CD14-positive monocyte (primary cell): ENCODE data around the gene DRAP1. TPM values are rescaled to one million over a fixed set of nuclear protein-coding genes. Genes with fewer than 3 reads are reported as not detected.
A peak's percentile ranks its signal among the peaks of the same experiment; 100 is the strongest.

Experiments
- DNase-seq, 3 donors: peaks; one replicate each; pipeline ENCODE4 v3.0.0-alpha.2; 2011 to 2022
- H2AFZ ChIP-seq: 2 replicates; pipeline ENCODE4 v1.6.0; 2012; ENCODE audit warnings: mild to moderate bottlenecking, low read depth, low read length, inconsistent platforms; ENCODE audit not compliant: insufficient read depth, poor library complexity, severe bottlenecking
- H3K27ac ChIP-seq, 2 donors: 1 replicate in 1 of 2; 2 replicates in 1 of 2; pipeline ENCODE4 v1.5.1; 2012 to 2013; ENCODE audit warnings: low read length in 2 of 2, control low read depth in 1 of 2, inconsistent platforms in 1 of 2, low read depth in 1 of 2, mild to moderate bottlenecking in 1 of 2
- H3K27me3 ChIP-seq, 2 donors: one replicate each; pipeline versions ENCODE4 v1.6.0 to v1.6.1; 2011 to 2013; ENCODE audit warnings: low read length in 2 of 2; ENCODE audit not compliant: control insufficient read depth in 2 of 2, insufficient read depth in 2 of 2
- H3K36me3 ChIP-seq, 2 donors: replicated peaks in 1 of 2; 1 replicate in 1 of 2; 2 replicates in 1 of 2; pipeline versions ENCODE4 v1.5.1 to v1.6.1; 2012 to 2013; ENCODE audit warnings: low read length in 2 of 2, control low read depth in 1 of 2, inconsistent platforms in 1 of 2, mild to moderate bottlenecking in 1 of 2; ENCODE audit not compliant: insufficient read depth in 2 of 2, control insufficient read depth in 1 of 2
- H3K4me1 ChIP-seq, 2 donors: 1 replicate in 1 of 2; 2 replicates in 1 of 2; pipeline versions ENCODE4 v1.5.1 to v1.6.1; 2012 to 2013; ENCODE audit warnings: low read length in 2 of 2, control low read depth in 1 of 2, inconsistent platforms in 1 of 2, mild to moderate bottlenecking in 1 of 2, moderate library complexity in 1 of 2; ENCODE audit not compliant: insufficient read depth in 2 of 2, control insufficient read depth in 1 of 2
- H3K4me2 ChIP-seq: replicated peaks from 2 replicates; pipeline ENCODE3; 2012; ENCODE audit warnings: low read length, moderate library complexity, mild to moderate bottlenecking; ENCODE audit not compliant: poor library complexity, severe bottlenecking; ENCODE audit errors: extremely low read depth
- H3K4me3 ChIP-seq, 3 experiments: fragments of 200-600 bp in 1 of 3; sonication (generic) in 1 of 3; replicated peaks in 1 of 3; 1 replicate in 2 of 3; 2 replicates in 1 of 3; pipeline ENCODE4 v1.5.1; 2011 to 2013; ENCODE audit warnings: low read length in 3 of 3, mild to moderate bottlenecking in 3 of 3, control low read depth in 2 of 3, low read depth in 2 of 3, inconsistent platforms in 1 of 3, moderate library complexity in 1 of 3
- H3K79me2 ChIP-seq: 2 replicates; pipeline ENCODE4 v1.6.0; 2012; ENCODE audit warnings: mild to moderate bottlenecking, control low read depth, inconsistent platforms, low read length, moderate library complexity; ENCODE audit not compliant: insufficient read depth
- H3K9ac ChIP-seq: 2 replicates; pipeline ENCODE4 v1.6.0; 2017; ENCODE audit warnings: low read length, mild to moderate bottlenecking; ENCODE audit not compliant: insufficient read depth, poor library complexity, severe bottlenecking
- H3K9me3 ChIP-seq, 2 donors: replicated peaks in 1 of 2; 1 replicate in 1 of 2; 2 replicates in 1 of 2; pipeline versions ENCODE4 v1.5.1 to v1.6.1; 2012 to 2013; ENCODE audit warnings: low read length in 2 of 2, control low read depth in 1 of 2; ENCODE audit not compliant: control insufficient read depth in 1 of 2, insufficient read depth in 1 of 2
- H4K20me1 ChIP-seq: 2 replicates; pipeline ENCODE4 v1.6.0; 2012; ENCODE audit warnings: mild to moderate bottlenecking, low read length, control low read depth, moderate library complexity; ENCODE audit not compliant: insufficient read depth
- H3K27ac Mint-ChIP-seq, 7 donors: one replicate each; pipeline ENCODE4 v1.8.0; 2020; ENCODE audit warnings: mild to moderate bottlenecking in 7 of 7, mixed read lengths in 7 of 7, moderate library complexity in 6 of 7, inconsistent platforms in 2 of 7
- H3K27me3 Mint-ChIP-seq, 3 donors: one replicate each; pipeline ENCODE4 v1.8.0; 2021 to 2022; ENCODE audit warnings: low read depth in 3 of 3, mild to moderate bottlenecking in 3 of 3, mixed read lengths in 3 of 3, moderate library complexity in 3 of 3, inconsistent platforms in 1 of 3
- H3K36me3 Mint-ChIP-seq, 2 donors: one replicate each; pipeline ENCODE4 v1.8.0; 2020; ENCODE audit warnings: mixed read lengths in 2 of 2, inconsistent platforms in 1 of 2, mild to moderate bottlenecking in 1 of 2
- H3K4me1 Mint-ChIP-seq: one replicate; pipeline ENCODE4 v1.8.0; 2020; ENCODE audit warnings: mild to moderate bottlenecking, mixed read lengths
- H3K4me3 Mint-ChIP-seq, 2 donors: one replicate each; pipeline ENCODE4 v1.8.0; 2020; ENCODE audit warnings: mild to moderate bottlenecking in 2 of 2, mixed read lengths in 2 of 2, moderate library complexity in 1 of 2
- H3K9me3 Mint-ChIP-seq, 7 donors: one replicate each; pipeline ENCODE4 v1.8.0; 2020 to 2022; ENCODE audit warnings: mixed read lengths in 7 of 7, mild to moderate bottlenecking in 6 of 7, moderate library complexity in 6 of 7, inconsistent platforms in 2 of 7
- WGBS: methylation state at CpG from one replicate; pipeline ENCODE4 v1.1.5; 2013; ENCODE audit warnings: missing lambda C conversion rate; ENCODE audit not compliant: insufficient coverage; 5-methylcytosine and 5-hydroxymethylcytosine counted together
- intact Hi-C, 2 donors: fragments of 100-400 bp; cut with micrococcal nuclease; formaldehyde crosslinking; loops; one replicate each; pipeline versions ENCODE4 v1.15.0 to v1.15.1; 2023
- polyA plus RNA-seq, 3 donors: library from polyadenylated mRNA; depleted of rRNA in 1 of 3; unstranded in 2 of 3; stranded (reverse) in 1 of 3; fragments of 300-500 nt in 2 of 3; fragments of >200 nt in 1 of 3; fragmentation: Illumina TruSeq in 2 of 3; gene quantifications; 1 replicate in 2 of 3; 2 replicates in 1 of 3; pipeline ENCODE4 v1.2.3, GENCODE V29; 2012 to 2021
- TF ChIP-seq, protein P1 (sequence below): fragments of 200-600 bp; IDR thresholded peaks from one replicate; pipeline ENCODE4 v1.8.0; 2022; ENCODE audit warnings: antibody characterized with exemption, mild to moderate bottlenecking

DRAP1 gene
- polyA plus RNA-seq, 3 donors, result 68.3 to 97.2 (median 72.1) TPM

DNA sequence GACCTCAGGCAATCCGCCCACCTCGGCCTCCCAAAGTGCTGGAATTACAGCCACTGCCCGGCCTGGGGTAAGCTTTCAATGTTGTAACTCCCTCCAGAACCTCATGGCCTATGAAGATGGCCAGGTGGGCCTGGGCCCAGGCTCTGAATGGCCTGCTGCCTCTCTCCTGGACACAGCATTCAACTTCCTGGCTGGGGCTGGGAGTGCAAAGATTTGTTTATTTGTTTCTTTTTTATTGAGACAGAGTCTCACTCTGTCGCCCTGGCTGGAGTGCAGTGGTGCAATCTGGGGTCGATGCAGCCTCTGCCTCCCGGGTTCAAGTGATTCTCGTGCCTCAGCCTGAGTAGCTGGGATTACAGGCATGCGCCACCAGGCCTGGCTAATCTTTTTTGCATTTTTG is 25.5 kb downstream of the DRAP1 start:
- no peak for DNase-seq
- H3K4me1 Mint-ChIP-seq, result peaks cover 28% of the 10 kb centered on the region
- H3K9ac ChIP-seq, result no peak overlapping the region
- 92% methylated on average over 8 of the region's 8 CpGs for WGBS
- intact Hi-C loops, result no loop called here
- TF ChIP-seq, protein P1, sequence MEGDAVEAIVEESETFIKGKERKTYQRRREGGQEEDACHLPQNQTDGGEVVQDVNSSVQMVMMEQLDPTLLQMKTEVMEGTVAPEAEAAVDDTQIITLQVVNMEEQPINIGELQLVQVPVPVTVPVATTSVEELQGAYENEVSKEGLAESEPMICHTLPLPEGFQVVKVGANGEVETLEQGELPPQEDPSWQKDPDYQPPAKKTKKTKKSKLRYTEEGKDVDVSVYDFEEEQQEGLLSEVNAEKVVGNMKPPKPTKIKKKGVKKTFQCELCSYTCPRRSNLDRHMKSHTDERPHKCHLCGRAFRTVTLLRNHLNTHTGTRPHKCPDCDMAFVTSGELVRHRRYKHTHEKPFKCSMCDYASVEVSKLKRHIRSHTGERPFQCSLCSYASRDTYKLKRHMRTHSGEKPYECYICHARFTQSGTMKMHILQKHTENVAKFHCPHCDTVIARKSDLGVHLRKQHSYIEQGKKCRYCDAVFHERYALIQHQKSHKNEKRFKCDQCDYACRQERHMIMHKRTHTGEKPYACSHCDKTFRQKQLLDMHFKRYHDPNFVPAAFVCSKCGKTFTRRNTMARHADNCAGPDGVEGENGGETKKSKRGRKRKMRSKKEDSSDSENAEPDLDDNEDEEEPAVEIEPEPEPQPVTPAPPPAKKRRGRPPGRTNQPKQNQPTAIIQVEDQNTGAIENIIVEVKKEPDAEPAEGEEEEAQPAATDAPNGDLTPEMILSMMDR, result no peak
- no peaks in the 10 kb centered on the region for H3K27me3 ChIP-seq
- no peak overlapping the region for H3K27ac ChIP-seq
- H3K4me1 ChIP-seq, result peaks cover 27 to 29% of the 10 kb centered on the region in 2 donors
- H4K20me1 ChIP-seq, result no peaks in the 10 kb centered on the region
- H3K27ac Mint-ChIP-seq, result peak overlapping the region in 1 of 7 donors; percentile 76
- no peaks in the 10 kb centered on the region for H3K79me2 ChIP-seq
- no peaks in the 10 kb centered on the region for H3K36me3 Mint-ChIP-seq
- H3K4me2 ChIP-seq, result no peak overlapping the region
- H3K9me3 ChIP-seq, result no peaks in the 10 kb centered on the region
- no peak overlapping the region for H3K4me3 ChIP-seq
- no peaks in the 10 kb centered on the region for H3K36me3 ChIP-seq
- H3K4me3 Mint-ChIP-seq, result no peak overlapping the region
- H3K9me3 Mint-ChIP-seq, result peaks cover 0 to 4% (median 0%) of the 10 kb centered on the region in 7 donors
- H3K27me3 Mint-ChIP-seq, result peaks cover 6 to 8% (median 6%) of the 10 kb centered on the region in 3 donors
- no peak overlapping the region for H2AFZ ChIP-seq

DNA sequence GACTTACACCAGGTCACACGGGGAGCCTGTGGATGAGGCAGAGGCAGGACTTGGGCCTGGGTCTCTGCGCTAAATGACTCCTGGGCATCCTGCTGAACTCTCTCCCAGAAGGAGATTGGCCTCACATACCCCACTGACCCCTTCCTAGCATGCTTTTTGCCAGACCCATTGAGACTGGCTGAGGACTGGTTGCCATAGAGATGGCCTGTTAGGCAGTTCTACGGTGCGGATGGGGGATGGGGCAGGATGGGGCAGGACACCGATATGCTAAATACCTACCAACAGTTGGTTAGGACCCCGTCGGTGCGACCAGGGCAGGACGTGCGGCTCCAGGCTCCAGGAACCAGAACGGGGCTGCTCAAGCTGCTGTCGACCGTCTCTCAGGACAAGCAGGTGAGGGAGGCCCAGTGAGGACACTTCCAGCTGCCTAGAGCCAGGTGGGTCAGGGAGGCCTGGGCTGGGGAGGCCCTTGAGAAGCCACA is 26.2 kb downstream of the DRAP1 start, which contains the start of gene TSGA10IP:
TSS of gene TSGA10IP (plus strand) at position 51 of the 482 bp plus-strand sequence. CDS start at position 247, 196 bp downstream.
- Mint-ChIP-seq H3K27ac (peak within 1 kb of the TSS in 2 of 7 donors; percentile 14 to 76), H3K4me1 (peaks cover 23% of the 10 kb centered on the region), H3K4me3 (no peak within 1 kb of the TSS), H3K36me3 (no peaks in the 10 kb centered on the region), H3K27me3 (peaks cover 6 to 8% (median 8%) of the 10 kb centered on the region in 3 donors), H3K9me3 (peaks cover 0 to 4% (median 0%) of the 10 kb centered on the region in 7 donors)
- Histone ChIP-seq H2AFZ (no peak within 1 kb of the TSS), H3K9ac (no peak within 1 kb of the TSS), H3K4me2 (no peak within 1 kb of the TSS), H3K79me2 (no peaks in the 10 kb centered on the region), H3K36me3 (no peaks in the 10 kb centered on the region), H3K27me3 (no peaks in the 10 kb centered on the region), H4K20me1 (no peaks in the 10 kb centered on the region), H3K9me3 (no peaks in the 10 kb centered on the region), H3K27ac (no peak within 1 kb of the TSS), H3K4me1 (peaks cover 22% of the 10 kb centered on the region in 2 donors), H3K4me3 (no peak within 1 kb of the TSS)
- whole genome bisulfite sequencing, result 89% methylated on average over 8 of the region's 13 CpGs
- TF ChIP-seq, protein P1, result no peak
- intact Hi-C loops, result no loop called here
- DNase-seq, result no peak
